Mesenchymal stem cell (in vitro differentiated cells and primary cell): ENCODE results near the gene RRN3.
A peak's percentile ranks its signal among the peaks of the same experiment; 100 is the strongest.
"Not testable (repeated sequence)": the region's sequence is repeated elsewhere in the genome, so short reads cannot be mapped to it uniquely, and the experiment has no call there.

ENCODE experiments used
- DNase-seq: peaks from one replicate; pipeline ENCODE4 v3.0.0-alpha.2; 2013
- H2AFZ ChIP-seq: one replicate; pipeline ENCODE4 v1.6.1; 2013; ENCODE audit warnings: low read depth, mild to moderate bottlenecking, control low read depth, inconsistent platforms, low read length, moderate library complexity
- H2AK5ac ChIP-seq: 2 replicates; pipeline ENCODE4 v1.6.1; 2013; ENCODE audit warnings: low read length, moderate library complexity, mild to moderate bottlenecking, inconsistent platforms; ENCODE audit not compliant: severe bottlenecking
- H2BK120ac ChIP-seq: one replicate; pipeline ENCODE4 v1.6.1; 2013; ENCODE audit warnings: low read depth, mild to moderate bottlenecking, inconsistent platforms, low read length, moderate library complexity
- H2BK12ac ChIP-seq, 2 experiments: one replicate each; pipeline ENCODE4 v1.6.1; 2013; ENCODE audit warnings: inconsistent platforms in 2 of 2, low read length in 2 of 2, mild to moderate bottlenecking in 2 of 2, moderate library complexity in 2 of 2, control low read depth in 1 of 2
- H2BK15ac ChIP-seq: one replicate; pipeline ENCODE4 v1.6.1; 2013; ENCODE audit warnings: mild to moderate bottlenecking, low read depth, inconsistent platforms; ENCODE audit not compliant: poor library complexity, severe bottlenecking
- H2BK5ac ChIP-seq: 2 replicates; pipeline ENCODE4 v1.6.1; 2013; ENCODE audit warnings: low read depth, mild to moderate bottlenecking, low read length, control low read depth, inconsistent platforms; ENCODE audit not compliant: poor library complexity, severe bottlenecking
- H3K14ac ChIP-seq, 2 experiments: one replicate each; pipeline ENCODE4 v1.6.1; 2013; ENCODE audit warnings: inconsistent platforms in 2 of 2, low read length in 2 of 2, control low read depth in 1 of 2, mild to moderate bottlenecking in 1 of 2, moderate library complexity in 1 of 2
- H3K18ac ChIP-seq, 2 experiments: one replicate each; pipeline ENCODE4 v1.6.1; 2013; ENCODE audit warnings: inconsistent platforms in 2 of 2, low read length in 2 of 2, control low read depth in 1 of 2, low read depth in 1 of 2, mild to moderate bottlenecking in 1 of 2
- H3K23ac ChIP-seq, 2 experiments: one replicate each; pipeline ENCODE4 v1.6.1; 2013; ENCODE audit warnings: inconsistent platforms in 2 of 2, low read length in 2 of 2, mild to moderate bottlenecking in 2 of 2, moderate library complexity in 2 of 2, control low read depth in 1 of 2
- H3K27ac ChIP-seq: 2 replicates; pipeline ENCODE4 v1.5.1; 2013; ENCODE audit warnings: mild to moderate bottlenecking, moderate library complexity, low read length, control low read depth, inconsistent platforms; ENCODE audit not compliant: poor library complexity, severe bottlenecking
- H3K27me3 ChIP-seq, 2 experiments: 2 replicates each; pipeline versions ENCODE4 v1.6.1 to v1.7.0; 2013; ENCODE audit warnings: low read length in 2 of 2, mild to moderate bottlenecking in 2 of 2, moderate library complexity in 2 of 2, control low read depth in 1 of 2, inconsistent platforms in 1 of 2; ENCODE audit not compliant: control insufficient read depth in 1 of 2, insufficient read depth in 1 of 2
- H3K36me3 ChIP-seq, 2 experiments: 2 replicates each; pipeline versions ENCODE4 v1.6.1 to v1.7.0; 2013; ENCODE audit warnings: low read length in 2 of 2, control low read depth in 1 of 2, inconsistent platforms in 1 of 2, low read depth in 1 of 2, mild to moderate bottlenecking in 1 of 2; ENCODE audit not compliant: insufficient read depth in 2 of 2, control insufficient read depth in 1 of 2
- H3K4ac ChIP-seq, 2 experiments: one replicate each; pipeline ENCODE4 v1.6.1; 2013; ENCODE audit warnings: inconsistent platforms in 2 of 2, low read length in 2 of 2, mild to moderate bottlenecking in 2 of 2, moderate library complexity in 2 of 2, control low read depth in 1 of 2, low read depth in 1 of 2
- H3K4me1 ChIP-seq: 2 replicates; pipeline ENCODE4 v1.6.1; 2013; ENCODE audit warnings: low read depth, low read length, control low read depth; ENCODE audit not compliant: control insufficient read depth, insufficient read depth
- H3K4me2 ChIP-seq: 2 replicates; pipeline ENCODE4 v1.6.1; 2013; ENCODE audit warnings: low read length, mild to moderate bottlenecking, inconsistent platforms; ENCODE audit not compliant: poor library complexity, severe bottlenecking
- H3K4me3 ChIP-seq, 2 experiments: 2 replicates each; pipeline versions ENCODE4 v1.5.1 to v1.7.0; 2013; ENCODE audit warnings: low read length in 2 of 2, mild to moderate bottlenecking in 2 of 2, control low read depth in 1 of 2, low read depth in 1 of 2; ENCODE audit not compliant: insufficient read depth in 1 of 2
- H3K79me1 ChIP-seq: replicated peaks from 2 replicates; pipeline ENCODE4 v1.6.1; 2013; ENCODE audit warnings: mild to moderate bottlenecking, control low read depth, low read length, inconsistent platforms; ENCODE audit not compliant: poor library complexity, severe bottlenecking
- H3K9ac ChIP-seq: 2 replicates; pipeline ENCODE4 v1.7.0; 2013; ENCODE audit warnings: mild to moderate bottlenecking, low read length, moderate library complexity
- H3K9me3 ChIP-seq: 2 replicates; pipeline ENCODE4 v1.7.0; 2013; ENCODE audit warnings: mild to moderate bottlenecking, low read length; ENCODE audit not compliant: control insufficient read depth
- H4K8ac ChIP-seq: one replicate; pipeline ENCODE4 v1.6.1; 2013; ENCODE audit warnings: inconsistent platforms, mild to moderate bottlenecking, low read length, moderate library complexity
- H4K91ac ChIP-seq: one replicate; pipeline ENCODE4 v1.6.1; 2013; ENCODE audit warnings: mild to moderate bottlenecking, low read length, inconsistent platforms
- WGBS: methylation state at CpG from one replicate; pipeline ENCODE4 v1.1.7; 2013; ENCODE audit warnings: mixed read lengths; 5-methylcytosine and 5-hydroxymethylcytosine counted together

Gene RRN3

GRCh38 chr16:15052747-15053476 is 41.2 kb downstream of the RRN3 start:
- Histone ChIP-seq H4K91ac (no peak overlapping the region), H3K4me3 (no peak overlapping the region), H2AK5ac (no peak overlapping the region), H3K4me1 (peaks cover 8% of the 10 kb centered on the region), H3K27me3 (no peaks in the 10 kb centered on the region), H3K27ac (no peak overlapping the region), H3K9me3 (no peaks in the 10 kb centered on the region), H3K9ac (peak overlapping the region; percentile 33), H2BK15ac (no peak overlapping the region), H4K8ac (no peak overlapping the region), H3K23ac (no peak overlapping the region), H3K79me1 (peaks cover 21% of the 10 kb centered on the region), H3K18ac (no peak overlapping the region), H3K36me3 (peaks cover 0 to 2% of the 10 kb centered on the region in 2 experiments), H2BK5ac (no peak overlapping the region), H2AFZ (no peak overlapping the region), H2BK12ac (no peak overlapping the region), H3K4me2 (no peak overlapping the region), H3K14ac (no peak overlapping the region), H3K4ac (no peak overlapping the region), H2BK120ac (no peak overlapping the region)
- 95% methylated on average over 8 of the region's 10 CpGs for WGBS
- no peak for DNase-seq

- Histone ChIP-seq H3K79me1 (peaks cover 30% of the 10 kb centered on the region), H3K4ac (no peak overlapping the region), H2BK5ac (no peak overlapping the region), H3K23ac (no peak overlapping the region), H3K9me3 (no peaks in the 10 kb centered on the region), H3K9ac (no peak overlapping the region), H4K91ac (no peak overlapping the region), H3K4me1 (peaks cover 7% of the 10 kb centered on the region), H4K8ac (no peak overlapping the region), H2BK15ac (no peak overlapping the region), H3K36me3 (peaks cover 11% of the 10 kb centered on the region in 2 experiments), H2BK12ac (no peak overlapping the region), H3K27me3 (no peaks in the 10 kb centered on the region), H3K4me3 (no peak overlapping the region), H3K14ac (no peak overlapping the region), H2AFZ (no peak overlapping the region), H3K4me2 (no peak overlapping the region), H2BK120ac (no peak overlapping the region), H3K18ac (no peak overlapping the region), H2AK5ac (no peak overlapping the region), H3K27ac (no peak overlapping the region)
- no peak for DNase-seq
- WGBS: over 99% methylated on average over 9 of the region's 9 CpGs
Measured at GRCh38 chr16:15051387-15051951, 42.6 kb downstream of the RRN3 start.

DNA sequence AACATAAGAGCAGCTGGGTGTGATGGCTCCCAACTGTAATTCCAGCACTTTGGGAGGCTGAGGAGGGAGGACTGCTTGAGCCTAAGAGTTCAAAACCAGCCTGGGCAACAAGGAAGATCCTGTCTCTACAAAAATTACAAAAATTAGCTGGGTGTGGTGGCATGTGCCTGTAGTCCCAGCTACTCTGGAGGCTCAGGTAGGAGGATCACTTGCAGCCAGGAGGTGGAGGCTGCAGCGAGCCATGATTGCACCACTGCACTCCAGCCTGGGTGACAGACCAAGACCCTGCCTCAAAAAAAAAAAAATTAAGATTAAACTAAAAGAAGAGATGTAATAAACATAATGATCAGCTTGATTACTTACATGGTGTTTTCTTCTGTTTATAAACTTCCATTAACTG is 43.6 kb downstream of the RRN3 start:
- not testable (repeated sequence) for H3K4me1 ChIP-seq, H3K27ac ChIP-seq, H3K27me3 ChIP-seq, H3K23ac ChIP-seq, H2BK15ac ChIP-seq, H4K8ac ChIP-seq, H3K4me2 ChIP-seq, H4K91ac ChIP-seq, H2AK5ac ChIP-seq, H3K18ac ChIP-seq, H3K4me3 ChIP-seq, H2BK120ac ChIP-seq, DNase-seq, H2BK5ac ChIP-seq, H3K9me3 ChIP-seq, H3K4ac ChIP-seq, H2AFZ ChIP-seq, H3K14ac ChIP-seq, H3K9ac ChIP-seq, H2BK12ac ChIP-seq
- Histone ChIP-seq H3K36me3 (peaks cover 20 to 21% of the 10 kb centered on the region in 2 experiments), H3K79me1 (peaks cover 37% of the 10 kb centered on the region)
- WGBS: no CpG with 5 or more reads among the region's 1 CpG

GRCh38 chr16:15049581-15050180 is 44.4 kb downstream of the RRN3 start:
- no peak overlapping the region for H2BK12ac ChIP-seq
- H3K4me3 ChIP-seq: no peak overlapping the region

More at GRCh38 chr16:15049581-15050180, 44.4 kb downstream of the RRN3 start:
- Histone ChIP-seq H3K18ac (no peak overlapping the region), H3K27me3 (no peaks in the 10 kb centered on the region), H3K4me1 (peaks cover 4% of the 10 kb centered on the region), H3K14ac (no peak overlapping the region), H3K36me3 (peaks cover 24 to 25% of the 10 kb centered on the region in 2 experiments), H2BK5ac (no peak overlapping the region), H3K23ac (no peak overlapping the region), H2BK15ac (no peak overlapping the region), H3K4me2 (no peak overlapping the region), H3K9me3 (no peaks in the 10 kb centered on the region), H4K91ac (no peak overlapping the region), H3K4ac (no peak overlapping the region), H2AK5ac (no peak overlapping the region), H4K8ac (no peak overlapping the region), H3K79me1 (peaks cover 33% of the 10 kb centered on the region), H3K27ac (no peak overlapping the region), H3K9ac (no peak overlapping the region), H2AFZ (no peak overlapping the region), H2BK120ac (no peak overlapping the region)
- no peak for DNase-seq
- WGBS: 97% methylated on average over 2 of the region's 3 CpGs
